Fibroblast of pulmonary artery (primary cell): ENCODE results near the gene UBE2L6.

Experiments
- DNase-seq: peaks from one replicate; pipeline ENCODE4 v3.0.0-alpha.2; 2010; ENCODE audit warnings: low read depth
- H3K4me3 ChIP-seq: replicated peaks from 2 replicates; pipeline ENCODE4 v1.5.1; 2011; ENCODE audit warnings: low read depth, mild to moderate bottlenecking, control low read depth, low read length, moderate library complexity
- CTCF ChIP-seq: IDR thresholded peaks from 2 replicates; pipeline ENCODE4 v1.5.1; 2011; ENCODE audit warnings: mild to moderate bottlenecking, control low read depth, low read length, inconsistent platforms; ENCODE audit errors: missing control alignments

Gene UBE2L6

DNA sequence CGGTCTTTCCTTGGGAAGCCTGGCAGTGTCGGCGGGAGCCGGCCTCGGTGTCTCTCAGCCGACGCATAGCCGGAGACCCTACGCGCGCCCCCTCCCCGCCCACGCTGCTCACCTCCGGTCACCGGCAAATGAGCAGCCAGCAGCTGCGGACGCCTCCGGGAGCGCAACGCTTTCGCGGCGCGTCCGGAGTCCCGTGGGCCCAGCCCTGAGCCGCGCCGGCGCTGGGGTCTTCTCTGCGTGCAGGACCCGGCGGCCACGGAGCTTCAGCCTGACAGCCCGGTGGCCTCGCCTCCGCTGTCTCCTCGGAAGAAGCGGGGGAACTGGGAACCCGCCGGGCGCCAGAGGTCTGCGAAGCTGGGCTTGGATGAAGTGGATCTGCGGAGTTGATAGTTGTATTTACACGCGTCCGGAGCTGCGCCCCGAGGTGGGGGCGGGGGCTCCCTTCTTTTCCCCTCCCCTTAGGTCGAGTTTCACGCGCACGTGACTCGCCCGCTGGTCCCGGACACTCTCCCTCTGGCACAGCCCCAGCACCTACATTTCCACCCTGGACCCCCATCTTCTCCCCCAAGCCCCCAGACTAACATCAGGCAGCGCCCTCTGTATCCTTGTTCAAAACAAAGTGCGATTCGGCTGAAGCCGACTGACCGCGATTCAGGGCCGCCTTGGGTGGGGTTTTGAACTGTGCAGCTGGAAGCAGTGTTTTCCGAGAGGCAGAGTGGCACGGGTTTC lies 52.0 kb downstream of the UBE2L6 start, which contains the start of gene SLC43A1:
SLC43A1 (minus strand) TSS at position 371 of the 729 bp plus-strand sequence. CDS start 1,591 bp downstream, outside the sequence.
- DNase-seq: peak; percentile 64
- peak within 1 kb of the TSS; percentile 86 for H3K4me3 ChIP-seq
- no peak for TF ChIP-seq CTCF

DNA sequence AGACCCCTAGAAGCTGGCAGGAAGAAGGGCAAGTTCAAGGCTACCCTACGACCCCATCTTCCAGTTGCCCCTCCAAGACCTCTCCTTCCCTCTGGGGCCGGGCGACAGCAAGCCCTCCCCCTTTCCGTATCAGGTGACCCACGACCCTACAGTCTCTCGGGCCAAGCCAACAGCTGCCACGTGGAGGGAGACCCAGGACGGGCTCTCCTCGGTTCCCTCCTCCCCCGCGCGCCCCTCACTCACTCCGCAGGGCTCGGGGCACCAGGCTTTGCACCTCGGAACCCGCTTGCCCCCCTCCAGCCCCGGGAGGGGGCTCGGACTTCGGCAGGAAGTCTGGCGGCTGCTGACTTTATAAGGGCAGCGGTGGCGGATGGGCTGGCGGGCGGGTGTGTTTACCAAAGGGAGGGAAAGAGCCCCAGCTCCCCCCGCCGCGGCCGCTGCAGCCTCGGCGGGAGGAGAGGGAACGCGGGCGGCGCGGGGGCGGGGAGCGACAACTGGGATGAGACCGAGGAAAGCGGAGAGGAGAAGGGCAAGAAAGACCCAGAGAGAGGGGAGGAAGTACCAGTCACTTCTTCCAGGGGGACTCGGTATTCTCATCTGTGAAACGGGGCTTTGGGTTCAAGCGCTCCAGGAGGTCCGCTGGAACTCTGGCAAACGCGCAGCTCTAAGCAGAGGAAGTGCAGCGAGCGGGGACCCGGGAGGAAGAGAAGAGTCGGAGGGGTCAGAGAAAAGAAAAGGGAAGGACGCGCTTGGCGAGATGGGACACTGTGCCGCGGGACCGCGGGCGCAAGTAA lies 52.7 kb downstream of the UBE2L6 start:
- H3K4me3 ChIP-seq: peak overlapping the region; percentile 86
- TF ChIP-seq CTCF: no peak
- DNase-seq: peak; percentile 26

- peak; percentile 41 for DNase-seq
- H3K4me3 ChIP-seq: peak overlapping the region; percentile 86
- TF ChIP-seq CTCF: no peak
These were observed 53.4 kb downstream of the UBE2L6 start for GRCh38 chr11:57513911-57514537.

- no peak overlapping the region for H3K4me3 ChIP-seq
- DNase-seq: no peak
- TF ChIP-seq CTCF: no peak
These were observed 54.0 kb downstream of the UBE2L6 start for GRCh38 chr11:57513452-57513795.

GRCh38 chr11:57512646-57513451 lies 54.6 kb downstream of the UBE2L6 start:
- no peak for DNase-seq
- no peak for TF ChIP-seq CTCF
- no peak overlapping the region for H3K4me3 ChIP-seq

- DNase-seq: no peak
- no peak overlapping the region for H3K4me3 ChIP-seq
- no peak for TF ChIP-seq CTCF
These were observed 55.6 kb downstream of the UBE2L6 start for GRCh38 chr11:57511741-57512430.
